Islet precursor cell (in vitro differentiated cells): ENCODE results near the gene DUS4L.

Experiments used
- DNase-seq: peaks from one replicate; pipeline ENCODE4 v3.0.0-alpha.2; 2018

Gene DUS4L

DNA sequence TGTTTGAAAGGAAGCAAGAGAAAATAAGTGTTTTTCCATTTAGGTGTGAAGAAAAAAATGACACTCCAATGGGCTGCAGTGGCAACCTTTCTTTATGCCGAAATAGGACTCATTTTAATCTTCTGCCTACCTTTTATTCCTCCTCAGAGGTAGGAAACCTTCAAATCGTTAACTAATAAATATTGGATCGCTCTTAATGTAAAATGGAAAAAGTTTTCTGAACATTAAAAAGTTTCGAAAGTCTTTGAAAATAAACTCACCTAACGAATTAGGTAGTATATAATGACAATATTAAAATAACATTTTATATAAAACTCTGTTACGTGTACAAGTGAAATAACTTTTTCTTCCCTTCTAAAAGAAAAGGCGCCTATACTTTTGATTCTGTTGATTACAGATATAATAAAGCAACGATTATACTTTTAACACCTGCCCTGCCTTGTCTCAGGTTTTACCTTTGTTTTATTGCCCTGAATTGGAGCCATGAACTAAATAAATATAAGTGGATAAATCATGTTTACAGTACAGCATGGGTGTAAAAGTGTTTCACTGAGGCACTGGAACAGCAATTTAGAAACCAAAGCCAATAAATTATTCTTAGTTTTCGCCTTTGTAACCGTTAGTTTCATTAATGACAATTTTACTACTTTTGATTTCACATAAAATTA, 17.1 kb downstream of the DUS4L start:
- DNase-seq: no peak

- no peak for DNase-seq
Observed at GRCh38 chr7:107581387-107582013, 17.7 kb downstream of the DUS4L start.

DNA sequence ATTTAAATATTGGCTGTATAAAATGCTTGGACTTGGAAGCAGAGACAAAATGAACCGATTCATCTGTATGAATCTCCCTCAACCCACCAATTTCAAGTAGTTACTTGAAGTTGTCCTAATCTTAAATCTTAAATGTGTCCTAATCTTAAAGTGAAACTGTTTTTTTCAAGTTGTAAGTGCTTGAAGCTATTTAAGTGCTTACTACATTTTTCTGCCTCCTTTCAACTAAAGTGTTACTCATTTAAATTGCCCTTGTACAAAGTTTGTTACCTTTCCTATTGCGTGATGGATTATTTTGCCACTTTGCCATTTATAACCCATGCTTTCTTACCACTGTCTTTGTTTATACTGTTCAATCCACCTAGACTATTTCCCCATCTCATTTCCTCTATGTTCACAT, 19.1 kb downstream of the DUS4L start:
- no peak for DNase-seq

DNA sequence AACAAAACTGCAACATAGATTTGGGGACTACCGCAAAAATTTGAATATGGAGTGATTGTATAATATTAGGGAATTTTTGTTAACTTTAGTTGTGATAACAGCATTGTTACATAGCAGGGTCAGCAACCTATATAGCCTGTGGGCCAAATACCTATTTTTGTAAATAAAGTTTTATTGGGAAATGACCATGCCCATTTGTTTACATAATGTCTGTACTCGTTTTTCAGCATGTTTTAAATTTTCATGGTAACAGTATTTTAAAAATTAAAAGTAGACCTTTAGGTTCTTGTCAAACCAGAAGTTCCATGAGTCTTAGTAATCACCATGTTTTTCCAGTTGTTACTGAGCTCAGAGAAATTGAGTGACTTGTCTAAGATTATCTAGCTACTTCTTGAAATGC, 20.9 kb downstream of the DUS4L start:
- no peak for DNase-seq

- no peak for DNase-seq
Observed at GRCh38 chr7:107588529-107589130, 24.9 kb downstream of the DUS4L start.

GRCh38 chr7:107591421-107591820, 27.6 kb downstream of the DUS4L start:
- no peak for DNase-seq

- no peak for DNase-seq
Observed at GRCh38 chr7:107592361-107593024, 28.7 kb downstream of the DUS4L start.

GRCh38 chr7:107593025-107593410, 29.2 kb downstream of the DUS4L start:
- DNase-seq: no peak

DNA sequence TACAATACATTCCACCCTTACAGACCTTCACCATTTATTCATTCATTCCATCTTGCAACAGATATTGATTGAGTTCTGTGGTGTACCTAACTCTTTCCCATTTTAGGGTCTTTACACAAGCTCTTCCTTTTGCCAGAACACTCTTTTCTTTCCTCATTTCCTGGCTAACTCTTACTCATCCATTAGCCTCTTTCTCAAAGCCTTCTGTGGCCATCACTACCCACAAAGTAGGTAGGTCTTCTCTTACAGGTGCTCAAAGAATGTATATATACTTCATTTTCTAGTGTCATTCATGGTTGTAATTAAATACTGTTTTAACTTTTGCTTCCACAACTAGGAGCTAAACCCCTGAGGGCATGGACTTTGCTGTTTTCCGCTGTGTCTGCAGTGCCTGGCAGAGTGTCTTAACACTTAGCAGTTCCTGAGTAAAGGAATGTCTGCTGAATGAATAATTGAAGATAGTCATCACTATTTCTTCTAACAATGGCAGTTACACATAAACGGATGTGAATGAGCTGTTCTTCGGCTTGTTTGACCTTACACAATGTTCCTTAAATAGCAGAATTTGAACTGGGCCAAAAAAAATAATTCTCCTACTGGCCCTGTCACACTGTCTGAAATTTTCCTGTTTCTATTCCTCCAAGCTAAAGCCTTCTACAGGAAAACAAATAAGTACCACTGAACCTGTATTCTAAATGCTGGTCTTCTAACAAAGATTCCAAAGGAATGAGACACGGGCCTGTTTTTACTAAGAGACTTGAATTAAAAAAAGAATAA, 31.4 kb downstream of the DUS4L start:
- peak; percentile 95 for DNase-seq

- DNase-seq: no peak
Observed at GRCh38 chr7:107596881-107597581, 33.3 kb downstream of the DUS4L start.

GRCh38 chr7:107597582-107597916, 33.8 kb downstream of the DUS4L start:
- DNase-seq: no peak

DNA sequence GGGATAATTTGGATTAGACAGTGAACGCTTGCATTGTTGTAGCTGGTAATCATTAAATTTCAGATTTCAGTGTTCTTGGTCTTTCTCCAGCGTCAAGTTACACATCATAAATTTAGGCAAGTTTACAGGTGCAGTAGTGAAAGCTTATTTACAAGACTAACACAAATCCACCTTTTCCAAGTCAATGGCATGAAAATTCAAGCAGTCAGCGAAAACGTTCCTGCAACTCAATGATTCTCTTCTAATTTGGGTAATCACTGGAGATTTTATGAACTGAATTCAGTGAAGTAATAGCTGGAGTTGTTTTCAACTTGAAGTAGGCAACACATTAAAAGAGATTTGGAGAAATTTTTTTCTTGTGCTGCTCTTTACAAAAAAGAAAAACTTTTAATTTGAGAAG, 34.2 kb downstream of the DUS4L start:
- no peak for DNase-seq

- no peak for DNase-seq
Observed at GRCh38 chr7:107599262-107599661, 35.5 kb downstream of the DUS4L start.

- no peak for DNase-seq
Observed at GRCh38 chr7:107600816-107601215, 37.0 kb downstream of the DUS4L start.

- DNase-seq: no peak
Observed at GRCh38 chr7:107605218-107605815, 41.5 kb downstream of the DUS4L start.

- no peak for DNase-seq
Observed at GRCh38 chr7:107606303-107606702, 42.5 kb downstream of the DUS4L start.

DNA sequence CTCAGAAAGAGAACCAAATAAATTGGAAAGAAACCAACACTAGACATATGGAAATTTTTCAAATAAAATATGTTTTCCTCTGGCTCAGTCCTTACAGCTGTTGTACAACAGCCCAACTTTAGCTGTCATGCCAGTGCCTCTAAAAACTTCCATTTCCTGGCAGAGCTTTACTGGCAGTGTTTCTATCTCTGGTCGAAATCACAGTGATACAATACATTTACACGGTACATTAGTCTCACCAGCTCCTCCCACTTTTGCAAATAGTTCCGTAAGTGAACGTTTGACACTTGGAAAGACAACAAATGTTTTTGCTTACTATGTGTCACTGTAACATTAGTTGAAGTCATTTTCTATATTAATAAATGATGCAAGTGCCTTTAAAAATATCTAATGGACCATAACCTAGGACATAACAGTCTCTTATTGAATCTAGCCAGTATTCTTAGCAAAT, 46.1 kb downstream of the DUS4L start:
- no peak for DNase-seq

DNA sequence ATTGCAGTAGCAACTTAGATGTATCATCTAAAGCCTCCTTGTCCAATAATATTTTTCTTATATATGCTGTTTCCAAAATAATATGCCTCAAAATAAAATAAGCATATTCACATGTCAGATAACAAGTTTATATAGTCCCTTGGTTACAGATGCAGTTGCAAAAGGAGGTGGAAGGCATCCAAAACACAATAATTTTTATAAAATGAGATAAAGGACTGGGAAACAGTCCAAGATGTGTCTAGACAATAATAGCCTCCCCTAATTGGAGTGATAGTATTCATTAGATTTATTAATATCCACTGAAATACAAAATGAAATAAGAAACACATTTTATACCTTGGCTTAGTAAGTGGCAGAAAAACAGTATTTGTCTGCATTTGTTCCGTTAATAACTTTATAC, 46.6 kb downstream of the DUS4L start:
- no peak for DNase-seq

GRCh38 chr7:107613439-107613838, 49.7 kb downstream of the DUS4L start:
- no peak for DNase-seq

DNA sequence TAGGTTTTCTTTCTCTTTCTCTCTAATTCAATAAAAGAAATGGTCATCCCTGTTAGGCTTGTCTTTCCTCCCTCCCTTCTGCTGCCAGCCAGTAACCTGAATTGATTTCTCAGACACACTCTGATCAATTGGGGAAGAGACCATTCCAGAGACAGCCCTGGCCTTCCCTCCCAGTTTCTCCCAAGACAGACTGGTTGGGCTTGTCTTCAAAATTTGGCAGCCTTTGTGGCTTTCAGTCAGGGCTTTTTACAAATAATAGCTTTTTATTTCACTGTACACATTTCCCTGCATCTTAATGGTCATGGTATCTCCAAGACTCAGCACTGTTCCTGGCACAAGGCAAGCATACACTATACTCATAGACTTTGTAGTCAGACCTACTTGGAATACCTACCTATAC, 50.2 kb downstream of the DUS4L start:
- no peak for DNase-seq

DNA sequence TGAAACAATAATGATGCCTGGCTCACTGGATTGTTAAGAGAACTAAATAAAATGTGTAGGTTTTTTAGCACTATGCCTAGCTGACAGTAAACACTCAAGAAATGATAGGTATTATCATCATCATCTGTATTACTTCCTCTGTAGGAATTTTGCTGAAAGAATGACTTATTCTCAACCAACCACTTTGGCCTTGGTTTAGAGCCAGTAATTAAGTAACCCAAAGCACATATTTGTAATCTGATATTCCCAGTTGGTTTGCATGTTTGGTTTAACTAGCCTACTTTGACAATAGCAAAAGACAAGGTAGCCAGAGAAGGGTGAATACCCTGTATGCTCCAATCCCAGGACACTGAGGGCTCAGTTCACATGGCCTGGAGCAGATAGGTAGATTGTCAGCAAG, 50.7 kb downstream of the DUS4L start:
- no peak for DNase-seq
